Measurements from ENCODE around the gene APOE. TPM values are rescaled to one million over a fixed set of nuclear protein-coding genes. Genes with fewer than 3 reads are reported as not detected.

The APOE gene
- total and polyA plus RNA-seq, 12 donors, result 6.0 to 77.8 (median 23.9) TPM

- no peak for TF ChIP-seq CTCF (IDR thresholded peaks at IDR 0.05)
- Histone ChIP-seq H3K36me3 (peaks cover 0 to 68% (median 37%) of the 10 kb centered on the region in 9 donors), H3K4me3 (peak overlapping the region; percentile 16 to 87 (median 58)), H3K9me3 (no peaks in the 10 kb centered on the region), H3K27me3 (no peaks in the 10 kb centered on the region), H3K27ac (peak overlapping the region; percentile 81 to 98 (median 92)), H3K4me1 (peaks cover 13 to 28% (median 25%) of the 10 kb centered on the region in 9 donors)
- WGBS, 2 donors, result 0% methylated on average over 39 to 40 of the region's 40 CpGs
- DNase-seq (peak; percentile 100), ATAC-seq (peak; percentile 88 to 96 (median 94))
- intact Hi-C loops (cut with DNase I), result loop anchor here in 5 of 10 donors (2.0 to 10.0 kb wide), 3 partner anchors 43 to 284 kb away; partner anchors contain the start of genes NECTIN2 (in 5 of the 5), BLOC1S3 (in 1 of the 5) and TRAPPC6A (in 1 of the 5)
These were observed 15.1 kb upstream of the APOE start for GRCh38 chr19:44890366-44891015.

GRCh38 chr19:44891016-44891882 lies 14.3 kb upstream of the APOE start, which contains the start of gene TOMM40:
Gene TOMM40, plus strand, starts transcription at chr19:44891254. Its CDS starts 162 bp downstream, at chr19:44891416.
- Histone ChIP-seq H3K4me1 (peaks cover 13 to 28% (median 25%) of the 10 kb centered on the region in 9 donors), H3K4me3 (peak within 1 kb of the TSS; percentile 68 to 100 (median 85)), H3K36me3 (peaks cover 4 to 68% (median 40%) of the 10 kb centered on the region in 9 donors), H3K9me3 (no peaks in the 10 kb centered on the region), H3K27me3 (no peaks in the 10 kb centered on the region), H3K27ac (peak within 1 kb of the TSS; percentile 81 to 98 (median 92))
- peak in 1 of 8 donors; percentile 86 for ATAC-seq
- 0% methylated on average over 71 to 81 of the region's 81 CpGs for WGBS, 2 donors
- intact Hi-C loops (cut with DNase I), result loop anchor here in 5 of 10 donors (2.0 to 10.0 kb wide), 3 partner anchors 44 to 284 kb away; partner anchors contain the start of genes NECTIN2 (in 5 of the 5), BLOC1S3 (in 1 of the 5) and TRAPPC6A (in 1 of the 5)
- TF ChIP-seq CTCF (IDR thresholded peaks at IDR 0.05), result peak in 1 of 9 donors; percentile 18
- DNase-seq, result no peak

GRCh38 chr19:44892932-44893331 lies 12.7 kb upstream of the APOE start:
- intact Hi-C loops (cut with DNase I), result loop anchor here in 4 of 10 donors (5.0 to 10.0 kb wide), 2 partner anchors 46 to 282 kb away; partner anchors contain the start of genes NECTIN2 (in 3 of the 4), BLOC1S3 (in 1 of the 4) and TRAPPC6A (in 1 of the 4)
- Histone ChIP-seq H3K27ac (no peak overlapping the region), H3K4me3 (no peak overlapping the region), H3K9me3 (no peaks in the 10 kb centered on the region), H3K36me3 (peaks cover 0 to 68% (median 38%) of the 10 kb centered on the region in 9 donors), H3K4me1 (peaks cover 13 to 28% (median 25%) of the 10 kb centered on the region in 9 donors), H3K27me3 (no peaks in the 10 kb centered on the region)
- WGBS, 2 donors, result 84 to 90% methylated on average over 7 of the region's 7 CpGs
- ATAC-seq (no peak), DNase-seq (no peak)
- TF ChIP-seq CTCF (IDR thresholded peaks at IDR 0.05), result no peak
